A673 (cell line): Measurements from ENCODE around the gene MAML2. TPM values are rescaled to one million over a fixed set of nuclear protein-coding genes. Genes with fewer than 3 reads are reported as not detected.

Experiments
- BruUV-seq: library from RNA; stranded (reverse); fragments of 400-500 nt; replicated peaks from 2 replicates; lab custom pipeline; 2021; lab: Mats Ljungman, UMichigan
- CTCF ChIA-PET: fragments of 300-600 bp; sonication (Branson Sonifier 250); formaldehyde crosslinking; loops from one replicate; lab custom pipeline; 2022; ENCODE audit warnings: antibody characterized with exemption; lab: Charles Lee
- POLR2A ChIA-PET: fragments of 300-600 bp; sonication (Branson Sonifier 250); formaldehyde crosslinking; loops from one replicate; lab custom pipeline; 2022; ENCODE audit warnings: antibody characterized with exemption; ENCODE audit not compliant: low non-redundant PET; lab: Charles Lee
- DNase-seq: peaks from one replicate; pipeline ENCODE4 v3.0.0-alpha.2; 2015; ENCODE audit warnings: low spot score
- H3K27ac ChIP-seq: fragments of 200-600 bp; sonication (generic); 2 replicates; pipeline ENCODE4 v1.5.1; 2016; ENCODE audit warnings: mixed run types, low read depth, mild to moderate bottlenecking, mixed read lengths, antibody characterized with exemption, low read length; ENCODE audit not compliant: poor library complexity, severe bottlenecking
- H3K27me3 ChIP-seq: fragments of 200-600 bp; sonication (generic); replicated peaks from 2 replicates; pipeline ENCODE4 v1.6.1; 2017; ENCODE audit warnings: mixed run types, low read depth, mild to moderate bottlenecking, mixed read lengths, antibody characterized with exemption, low read length; ENCODE audit not compliant: insufficient read depth, poor library complexity
- H3K36me3 ChIP-seq: fragments of 200-600 bp; sonication (generic); 2 replicates; pipeline ENCODE4 v1.6.1; 2016; ENCODE audit warnings: mixed run types, mild to moderate bottlenecking, mixed read lengths, antibody characterized with exemption, low read length; ENCODE audit not compliant: insufficient read depth, poor library complexity, severe bottlenecking
- H3K4me1 ChIP-seq: fragments of 200-600 bp; sonication (generic); 2 replicates; pipeline ENCODE4 v1.6.1; 2017; ENCODE audit warnings: mixed run types, mild to moderate bottlenecking, mixed read lengths, antibody characterized with exemption, low read length; ENCODE audit not compliant: insufficient read depth, poor library complexity, severe bottlenecking
- H3K4me3 ChIP-seq: fragments of 200-600 bp; sonication (generic); 2 replicates; pipeline ENCODE4 v1.5.1; 2016; ENCODE audit warnings: low read depth, mixed run types, mild to moderate bottlenecking, mixed read lengths, low read length; ENCODE audit not compliant: poor library complexity, severe bottlenecking
- H3K9me3 ChIP-seq: fragments of 200-600 bp; sonication (generic); 2 replicates; pipeline ENCODE4 v1.6.1; 2016; ENCODE audit warnings: mixed run types, low read depth, mild to moderate bottlenecking, mixed read lengths, antibody characterized with exemption, low read length; ENCODE audit not compliant: poor library complexity, severe bottlenecking
- CTCF ChIP-seq: fragments of 300-800, 200-600 bp; sonication (generic); conservative IDR thresholded peaks from 2 replicates; pipeline ENCODE4 v1.5.1; 2017; ENCODE audit warnings: low read depth, mild to moderate bottlenecking, antibody characterized with exemption, low read length, moderate library complexity, mixed read lengths
- EZH2 ChIP-seq: fragments of 200-600 bp; sonication (generic); IDR thresholded peaks from 2 replicates; pipeline ENCODE4 v1.6.1; 2017; ENCODE audit warnings: borderline replicate concordance, low read depth, mild to moderate bottlenecking, mixed read lengths, antibody characterized with exemption, low read length; ENCODE audit not compliant: poor library complexity, severe bottlenecking
- intact Hi-C: fragments of 100-400 bp; cut with micrococcal nuclease; formaldehyde crosslinking; loops from one replicate; pipeline ENCODE4 v1.10.0; 2022; ENCODE audit not compliant: unreplicated experiment
- total RNA-seq: library from RNA; stranded (reverse); gene quantifications from 2 replicates; pipeline ENCODE4 v1.2.3, GENCODE V29; 2021

Gene MAML2
- total RNA-seq, 1 experiment from 2014 or later, result 6.4 TPM

- H3K4me1 ChIP-seq, result no peaks in the 10 kb centered on the region
- no peak overlapping the region for H3K27ac ChIP-seq
- ChIA-PET POLR2A (interaction anchor here (0.7 kb wide), 1 partner anchor 22 kb away, joined by 3 read pairs; no protein-coding TSS in a partner anchor), CTCF (no interaction called here)
- no peaks in the 10 kb centered on the region for H3K36me3 ChIP-seq
- H3K4me3 ChIP-seq, result no peak overlapping the region
- TF ChIP-seq CTCF (no peak), EZH2 (no peak)
- BruUV-seq, result no TSS peak
- H3K9me3 ChIP-seq, result no peaks in the 10 kb centered on the region
- intact Hi-C loops, result no loop called here
- DNase-seq, result no peak
- H3K27me3 ChIP-seq, result no peaks in the 10 kb centered on the region
Observed at GRCh38 chr11:95994329-95994728, 348.7 kb downstream of the MAML2 start.

- ChIA-PET POLR2A (no interaction called here), CTCF (no interaction called here)
- no peak overlapping the region for H3K27ac ChIP-seq
- no peaks in the 10 kb centered on the region for H3K9me3 ChIP-seq
- H3K27me3 ChIP-seq, result no peaks in the 10 kb centered on the region
- no peak overlapping the region for H3K4me3 ChIP-seq
- intact Hi-C loops, result no loop called here
- no peaks in the 10 kb centered on the region for H3K36me3 ChIP-seq
- no peak for DNase-seq
- TF ChIP-seq EZH2 (no peak), CTCF (no peak)
- H3K4me1 ChIP-seq, result no peaks in the 10 kb centered on the region
- BruUV-seq, result no TSS peak
Observed at GRCh38 chr11:95993438-95994298, 349.3 kb downstream of the MAML2 start.

GRCh38 chr11:95991545-95991944, 351.4 kb downstream of the MAML2 start:
- Histone ChIP-seq H3K36me3 (no peaks in the 10 kb centered on the region), H3K27ac (no peak overlapping the region), H3K4me3 (no peak overlapping the region), H3K9me3 (no peaks in the 10 kb centered on the region), H3K27me3 (no peaks in the 10 kb centered on the region), H3K4me1 (no peaks in the 10 kb centered on the region)
- CTCF ChIA-PET, result no interaction called here
- TF ChIP-seq CTCF (no peak), EZH2 (no peak)
- DNase-seq, result no peak
- POLR2A ChIA-PET, result no interaction called here
- BruUV-seq, result no TSS peak
- intact Hi-C loops, result no loop called here
